Uterus (tissue), 4 donors: ENCODE measurements around the gene PTPN13. TPM values are rescaled to one million over a fixed set of nuclear protein-coding genes. Genes with fewer than 3 reads are reported as not detected.

Source experiments
- DNase-seq, 2 donors: peaks; one replicate each; pipeline ENCODE4 v3.0.0-alpha.2; 2019 to 2020
- H3K27ac ChIP-seq, 2 donors: fragments of 200-600 bp; sonication (generic); 1 replicate in 1 of 2; 2 replicates in 1 of 2; pipeline ENCODE4 v1.5.1; 2016 to 2018
- H3K27me3 ChIP-seq, 2 donors: fragments of 200-600 bp; sonication (generic); one replicate each; pipeline ENCODE4 v1.5.1; 2018 to 2019; ENCODE audit warnings: control low read depth in 1 of 2
- H3K36me3 ChIP-seq, 2 donors: fragments of 200-600 bp; sonication (generic); one replicate each; pipeline ENCODE4 v1.5.1; 2019; ENCODE audit warnings: control low read depth in 1 of 2
- H3K4me1 ChIP-seq, 2 donors: fragments of 200-600 bp; sonication (generic); one replicate each; pipeline ENCODE4 v1.5.1; 2018 to 2019; ENCODE audit warnings: control low read depth in 1 of 2
- H3K4me3 ChIP-seq, 2 donors: fragments of 200-600 bp; sonication (generic); 1 replicate in 1 of 2; 2 replicates in 1 of 2; pipeline ENCODE4 v1.5.1; 2018 to 2019; ENCODE audit warnings: mild to moderate bottlenecking in 1 of 2
- H3K9me3 ChIP-seq, 2 donors: fragments of 200-600 bp; sonication (generic); one replicate each; pipeline ENCODE4 v1.5.1; 2019; ENCODE audit warnings: control low read depth in 1 of 2
- CTCF ChIP-seq, 4 experiments: fragments of 200-600 bp in 2 of 4; fragments of 450-650 bp in 2 of 4; sonication (generic) in 2 of 4; IDR thresholded peaks; one replicate each; pipeline ENCODE4 v1.5.1; 2016 to 2019; ENCODE audit warnings: antibody characterized with exemption in 4 of 4, mild to moderate bottlenecking in 2 of 4, moderate library complexity in 1 of 4
- POLR2A ChIP-seq, 2 donors: fragments of 450-650 bp; IDR thresholded peaks; one replicate each; pipeline ENCODE4 v1.6.1; 2016; ENCODE audit warnings: antibody characterized with exemption in 2 of 2, mild to moderate bottlenecking in 1 of 2, moderate library complexity in 1 of 2
- intact Hi-C: fragments of 100-400 bp; cut with DNase I; formaldehyde crosslinking; loops from one replicate; pipeline ENCODE4 v1.15.1; 2023; ENCODE audit warnings: low total_unique reads
- total RNA-seq, 4 donors: library from RNA; depleted of rRNA in 3 of 4; stranded (reverse); fragments of >200 nt in 3 of 4; gene quantifications; one replicate each; pipeline versions ENCODE4 v1.1.0 to v1.2.4, GENCODE V29; 2014 to 2023
- donor health status: DM: yes; HTN: yes; CAD: no.

Gene PTPN13
- total RNA-seq, 4 donors from 2014 or later, result 24.3 to 79.2 (median 37.9) TPM

DNA sequence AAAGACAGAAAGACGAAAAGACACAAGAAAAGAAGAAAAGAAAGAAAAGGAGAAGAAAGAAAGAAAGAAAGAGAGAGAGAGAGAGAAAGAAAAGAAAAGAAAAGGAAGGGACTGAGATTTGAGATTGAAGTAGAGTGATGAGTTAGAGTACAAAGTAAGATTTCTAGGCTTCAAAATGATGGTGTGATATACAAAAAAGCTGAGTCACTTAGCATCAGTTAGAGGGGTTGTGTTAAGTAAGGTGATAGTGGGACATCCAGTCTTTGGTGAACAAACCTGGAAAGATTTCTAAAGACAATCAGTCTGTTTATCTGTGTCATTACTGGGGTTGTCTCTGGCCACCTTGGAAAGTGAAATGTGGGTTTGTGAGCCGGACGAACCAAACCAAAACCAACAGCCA lies 241.6 kb downstream of the PTPN13 start:
- H3K27ac ChIP-seq, result no peak overlapping the region
- no peak overlapping the region for H3K4me3 ChIP-seq
- no peaks in the 10 kb centered on the region for H3K4me1 ChIP-seq
- DNase-seq, result no peak
- no peak for TF ChIP-seq CTCF (IDR thresholded peaks at IDR 0.05)
- TF ChIP-seq POLR2A (IDR thresholded peaks at IDR 0.05), result no peak
- intact Hi-C loops, result no loop called here
- H3K9me3 ChIP-seq, result no peaks in the 10 kb centered on the region
- no peaks in the 10 kb centered on the region for H3K36me3 ChIP-seq
- no peaks in the 10 kb centered on the region for H3K27me3 ChIP-seq

- no peaks in the 10 kb centered on the region for H3K4me1 ChIP-seq
- H3K27me3 ChIP-seq, result no peaks in the 10 kb centered on the region
- H3K9me3 ChIP-seq, result no peaks in the 10 kb centered on the region
- TF ChIP-seq CTCF (IDR thresholded peaks at IDR 0.05) (no peak), POLR2A (IDR thresholded peaks at IDR 0.05) (no peak)
- intact Hi-C loops, result no loop called here
- no peaks in the 10 kb centered on the region for H3K36me3 ChIP-seq
- DNase-seq, result no peak
- no peak overlapping the region for H3K4me3 ChIP-seq
- H3K27ac ChIP-seq, result peak overlapping the region; percentile 17 to 46
Measured at GRCh38 chr4:86837691-86838503, 243.8 kb downstream of the PTPN13 start.

- Histone ChIP-seq H3K27ac (no peak overlapping the region), H3K27me3 (no peaks in the 10 kb centered on the region), H3K4me3 (no peak overlapping the region), H3K4me1 (no peaks in the 10 kb centered on the region), H3K36me3 (no peaks in the 10 kb centered on the region), H3K9me3 (no peaks in the 10 kb centered on the region)
- TF ChIP-seq CTCF (IDR thresholded peaks at IDR 0.05) (no peak), POLR2A (IDR thresholded peaks at IDR 0.05) (no peak)
- no peak for DNase-seq
- intact Hi-C loops, result no loop called here
Measured at GRCh38 chr4:86840858-86841257, 246.7 kb downstream of the PTPN13 start.

DNA sequence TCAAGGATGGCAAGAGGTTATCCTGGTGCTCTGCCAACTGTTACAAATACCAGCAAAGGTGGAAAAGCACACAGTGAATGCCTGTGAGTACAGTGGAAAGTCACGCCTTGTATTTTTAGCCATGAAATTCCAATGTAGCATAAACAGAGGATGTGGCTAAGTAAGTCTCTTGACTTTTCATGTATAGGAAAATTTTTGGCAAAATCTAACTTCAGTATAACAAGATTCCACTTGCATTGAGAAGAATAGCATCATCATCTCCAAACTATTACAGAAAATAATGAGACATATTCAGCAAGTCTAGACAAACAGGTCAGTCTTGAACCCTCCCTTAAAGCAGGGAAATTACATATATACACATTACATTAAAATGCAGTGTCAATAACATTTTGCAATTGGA lies 247.2 kb downstream of the PTPN13 start:
- DNase-seq, result no peak
- Histone ChIP-seq H3K27me3 (no peaks in the 10 kb centered on the region), H3K4me1 (no peaks in the 10 kb centered on the region), H3K27ac (no peak overlapping the region), H3K36me3 (no peaks in the 10 kb centered on the region), H3K9me3 (no peaks in the 10 kb centered on the region), H3K4me3 (no peak overlapping the region)
- intact Hi-C loops, result no loop called here
- TF ChIP-seq CTCF (IDR thresholded peaks at IDR 0.05) (no peak), POLR2A (IDR thresholded peaks at IDR 0.05) (no peak)

- Histone ChIP-seq H3K4me3 (no peak overlapping the region), H3K36me3 (no peaks in the 10 kb centered on the region), H3K27ac (no peak overlapping the region), H3K9me3 (no peaks in the 10 kb centered on the region), H3K27me3 (no peaks in the 10 kb centered on the region), H3K4me1 (no peaks in the 10 kb centered on the region)
- DNase-seq, result no peak
- TF ChIP-seq CTCF (IDR thresholded peaks at IDR 0.05), result no peak
- TF ChIP-seq POLR2A (IDR thresholded peaks at IDR 0.05), result no peak
- intact Hi-C loops, result no loop called here
Measured at GRCh38 chr4:86845593-86845992, 251.5 kb downstream of the PTPN13 start.
